GM19240 (cell line): Measurements from ENCODE around the gene NLGN4X.

Experiments
- DNase-seq: peaks from one replicate; pipeline ENCODE4 v3.0.0; 2011; ENCODE audit warnings: low spot score; ENCODE audit not compliant: insufficient read length

Gene NLGN4X

DNA sequence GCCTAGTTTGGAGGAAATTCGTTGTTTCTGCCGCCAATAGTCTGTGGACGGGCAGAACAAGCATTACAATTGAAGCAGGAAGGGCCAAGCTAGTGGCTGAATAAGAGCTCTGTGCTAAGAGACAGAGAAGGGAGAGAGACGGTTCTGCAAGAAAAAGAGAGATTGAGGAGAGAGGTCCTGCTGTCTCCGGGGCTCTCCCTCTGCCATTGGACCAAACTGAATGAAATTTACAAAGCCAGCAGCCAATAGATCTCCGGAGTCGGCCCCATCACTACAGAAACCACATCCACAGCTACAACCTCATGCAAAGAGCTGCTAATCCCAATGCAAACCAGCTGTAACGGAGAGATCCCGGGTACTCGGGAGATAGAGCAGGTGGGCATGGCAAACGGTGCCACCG is at the start of gene NLGN4X:
NLGN4X (minus strand) TSS at position 148 of the 400 bp plus-strand sequence. CDS start 77,401 bp downstream, outside the sequence.
- DNase-seq: no peak

- no peak for DNase-seq
These were observed 37.4 kb upstream of the NLGN4X start for GRCh38 chrX:6266041-6266440.

DNA sequence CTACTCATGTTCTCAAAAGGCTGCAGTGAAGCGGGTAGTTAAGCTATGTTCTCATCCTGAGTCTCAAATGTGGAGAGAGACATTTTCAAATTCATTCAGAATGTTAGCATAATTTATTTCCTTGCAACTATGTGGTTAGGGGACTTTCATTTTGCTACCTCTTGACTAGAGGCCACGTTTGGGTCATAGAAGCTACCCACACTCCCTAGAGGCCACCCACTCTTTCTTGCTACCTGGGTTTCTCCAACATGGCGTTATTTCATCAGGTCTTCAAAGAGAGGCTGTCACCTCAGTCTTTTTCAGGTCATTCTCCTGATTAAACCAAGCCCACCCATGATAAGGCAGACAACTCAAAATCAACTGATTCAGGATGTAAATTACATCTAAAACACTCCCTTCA is 34.3 kb upstream of the NLGN4X start:
- DNase-seq: no peak

- DNase-seq: no peak
These were observed 28.4 kb upstream of the NLGN4X start for GRCh38 chrX:6257025-6257424.

DNA sequence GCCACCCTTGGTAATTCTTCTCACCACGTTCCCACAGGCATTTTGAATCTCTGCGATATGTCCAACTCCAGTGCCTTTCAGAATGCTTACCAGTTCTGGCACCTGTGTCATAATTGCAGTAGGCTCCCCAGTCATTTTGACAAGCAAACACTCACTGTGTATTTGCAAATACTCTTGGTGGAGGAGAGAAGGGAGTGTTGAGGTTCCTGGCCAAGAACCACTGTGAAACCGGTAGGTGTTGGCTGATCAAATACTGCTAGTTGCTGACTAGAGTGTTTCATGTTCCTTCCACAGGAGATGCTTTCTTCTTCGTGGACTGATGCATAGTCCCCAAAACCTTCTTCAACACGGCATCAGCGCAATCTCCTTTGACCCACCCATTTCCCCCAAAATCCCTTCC is 16.0 kb upstream of the NLGN4X start:
- DNase-seq: no peak

- DNase-seq: no peak
These were observed 9.9 kb upstream of the NLGN4X start for GRCh38 chrX:6238576-6238975.

GRCh38 chrX:6227935-6228334 is 732 bp downstream of the NLGN4X start:
- DNase-seq: no peak

DNA sequence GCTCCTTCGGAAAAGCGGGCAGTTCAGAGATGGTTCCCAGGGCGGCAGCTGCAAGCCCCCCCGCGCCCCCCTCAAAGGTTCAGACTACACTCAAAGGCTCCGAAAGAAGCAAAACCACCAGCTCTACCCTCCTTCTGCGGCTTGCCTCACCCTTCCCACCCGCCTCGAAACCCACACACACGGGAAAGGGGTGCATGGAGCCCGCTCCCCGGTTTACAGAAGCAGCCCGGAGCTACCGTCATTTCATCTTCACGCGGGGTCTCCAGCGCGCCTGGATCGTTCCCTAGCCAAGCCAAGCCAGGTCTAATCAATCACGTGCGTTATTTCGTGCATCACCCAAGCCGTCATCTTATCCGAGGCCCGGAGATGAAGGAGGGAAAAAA is 1.2 kb downstream of the NLGN4X start:
- DNase-seq: no peak

- no peak for DNase-seq
These were observed 1.8 kb downstream of the NLGN4X start for GRCh38 chrX:6226596-6227452.

- DNase-seq: no peak
These were observed 2.6 kb downstream of the NLGN4X start for GRCh38 chrX:6225911-6226595.

GRCh38 chrX:6225288-6225910 is 3.3 kb downstream of the NLGN4X start:
- DNase-seq: no peak

DNA sequence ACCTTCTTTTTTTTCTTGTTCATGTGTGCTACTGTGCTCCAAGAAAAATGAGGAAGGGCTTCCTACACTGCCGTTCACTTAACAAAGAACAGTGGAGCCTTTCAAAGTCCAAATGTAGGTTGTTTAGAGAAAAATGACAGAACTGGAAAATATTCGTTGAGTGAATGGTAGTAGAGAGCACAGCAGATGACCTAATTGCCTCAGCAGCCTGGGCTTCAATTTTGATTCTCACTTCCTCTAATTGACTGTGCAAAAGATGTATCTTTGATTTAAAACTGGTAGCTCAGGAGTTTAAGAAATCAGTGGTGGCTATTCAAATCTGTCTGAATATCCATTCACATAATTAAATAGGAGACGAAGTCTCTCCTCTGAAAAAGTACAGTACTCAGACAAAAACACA is 5.2 kb downstream of the NLGN4X start:
- no peak for DNase-seq

DNA sequence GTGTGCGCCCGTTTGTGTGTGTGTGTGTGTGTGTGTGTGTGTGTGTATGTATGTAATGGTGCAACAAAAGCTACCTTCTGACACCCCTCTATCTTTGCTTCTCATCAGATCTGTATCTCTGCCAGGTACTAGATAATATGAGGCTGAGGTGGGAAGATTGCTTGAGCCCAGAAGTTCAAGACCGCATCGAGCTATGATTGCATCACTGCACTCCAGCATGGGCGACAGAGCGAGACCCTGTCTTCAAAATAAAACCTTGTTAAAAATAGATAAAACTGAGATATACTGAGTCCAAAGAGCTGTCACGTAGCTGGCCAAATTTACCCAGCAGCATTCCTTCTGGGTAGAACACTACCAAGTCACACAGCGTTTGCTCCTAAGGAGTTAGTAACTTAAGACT is 18.4 kb downstream of the NLGN4X start:
- DNase-seq: no peak

- DNase-seq: no peak
These were observed 25.0 kb downstream of the NLGN4X start for GRCh38 chrX:6203462-6204215.

- no peak for DNase-seq
These were observed 29.2 kb downstream of the NLGN4X start for GRCh38 chrX:6199486-6199885.

DNA sequence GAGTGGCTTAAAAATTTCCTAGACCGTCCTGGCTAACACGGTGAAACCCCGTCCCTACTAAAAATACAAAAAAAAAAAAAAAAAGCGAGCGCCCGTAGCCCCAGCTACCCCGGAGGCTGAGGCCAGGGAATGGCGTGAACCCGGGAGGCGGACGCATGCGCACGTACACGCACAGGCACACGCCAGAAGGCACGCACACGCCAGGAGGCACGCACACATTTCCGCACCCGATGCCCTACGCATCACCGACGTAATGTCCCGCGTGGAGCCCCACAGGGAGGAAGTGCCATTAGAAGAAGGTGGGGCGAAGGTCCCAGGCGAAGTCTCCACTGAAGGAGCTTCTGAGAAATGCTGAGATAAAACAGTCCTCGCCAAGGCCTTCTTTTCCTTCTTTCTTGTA is 41.4 kb downstream of the NLGN4X start:
- DNase-seq: no peak

DNA sequence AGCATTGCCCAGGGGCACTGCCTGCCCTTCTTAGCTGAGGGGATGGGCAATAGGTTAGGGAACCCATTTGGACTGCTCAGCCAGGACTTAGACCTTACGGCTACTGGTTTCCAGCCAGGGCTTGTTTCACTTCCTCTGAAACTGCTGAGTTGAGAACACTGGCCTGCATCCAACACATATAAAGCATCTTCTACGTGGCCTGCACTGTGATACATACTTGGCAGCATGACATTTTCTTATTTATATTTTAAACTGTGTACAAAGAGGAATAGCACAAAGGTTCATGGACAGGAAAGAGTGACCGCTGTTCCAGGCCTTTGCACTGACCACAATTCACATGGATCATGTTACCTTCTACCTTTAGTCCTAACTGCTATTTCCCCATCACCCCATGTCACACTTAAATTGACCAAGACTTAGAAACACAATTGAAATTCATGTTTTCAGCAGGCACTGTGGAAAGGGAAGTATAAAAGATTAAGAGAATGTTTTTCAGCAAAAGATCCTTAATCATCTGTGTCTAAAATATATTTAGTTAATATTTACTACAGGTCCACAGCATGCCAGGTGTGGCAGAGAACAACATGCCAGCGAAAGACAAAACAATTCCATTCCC is 43.7 kb downstream of the NLGN4X start:
- no peak for DNase-seq

DNA sequence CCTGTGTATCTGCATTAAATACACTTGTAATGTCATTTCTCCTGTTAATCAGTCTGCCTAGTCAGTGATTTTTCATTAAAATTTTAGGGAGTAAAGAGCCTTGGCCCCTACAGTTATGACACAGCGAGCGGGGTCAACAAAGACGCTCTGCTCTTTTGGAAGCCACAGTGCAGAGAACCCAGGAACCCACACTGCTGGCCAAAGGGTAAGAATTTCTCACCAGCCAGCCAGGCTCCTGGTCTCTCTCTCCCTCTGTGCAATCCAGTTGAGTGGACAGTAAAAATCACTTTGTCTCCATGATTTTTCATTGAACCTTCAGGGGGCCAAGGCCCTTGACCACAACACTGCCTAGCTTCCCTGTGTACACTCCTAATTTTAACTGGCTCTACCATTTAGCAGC is 52.8 kb downstream of the NLGN4X start:
- no peak for DNase-seq

DNA sequence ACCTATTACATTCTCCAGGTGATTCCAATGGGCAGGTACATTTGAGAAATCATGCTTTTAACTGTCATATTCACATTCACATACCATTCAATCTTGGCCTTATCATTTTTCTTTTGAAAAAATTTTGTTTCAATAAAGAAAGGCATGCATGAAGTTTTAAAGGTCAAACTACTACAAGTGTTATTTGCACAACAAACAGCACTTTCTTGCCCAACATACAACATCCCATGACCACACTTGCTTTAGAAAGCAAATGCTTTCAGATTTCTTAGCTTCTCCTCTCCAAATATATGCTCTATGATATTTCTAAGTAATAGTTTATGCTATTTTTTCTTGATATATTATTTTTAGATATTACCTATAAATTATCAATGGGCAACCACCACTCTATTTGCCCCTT is 58.2 kb downstream of the NLGN4X start:
- no peak for DNase-seq

- DNase-seq: no peak
These were observed 59.3 kb downstream of the NLGN4X start for GRCh38 chrX:6169407-6169806.

DNA sequence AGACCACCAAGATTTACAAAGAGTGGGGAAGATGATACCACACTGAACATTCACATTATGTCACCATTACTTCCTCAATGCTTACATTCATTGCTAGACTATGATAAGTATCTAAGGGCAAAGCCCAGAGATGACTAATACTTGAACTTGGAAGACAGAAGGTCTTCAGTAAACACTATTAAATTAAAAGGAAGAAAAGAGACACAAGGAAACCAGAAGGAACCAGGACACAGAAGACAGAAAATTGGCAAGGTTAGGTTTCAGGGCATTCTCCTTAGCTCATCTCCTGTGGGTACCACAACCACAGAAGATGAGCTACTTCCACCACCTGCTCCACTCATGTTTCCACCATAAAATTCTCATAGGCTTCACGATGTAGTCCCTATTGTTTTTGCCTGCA is 64.9 kb downstream of the NLGN4X start:
- no peak for DNase-seq
